HG03196 (cell line): ENCODE results near the gene PNISR.

Experiments
- ATAC-seq: cut with Tn5 transposase; IDR thresholded peaks from one replicate; pipeline ENCODE4 v1.9.1; 2021; ENCODE audit not compliant: unreplicated experiment

The PNISR gene

DNA sequence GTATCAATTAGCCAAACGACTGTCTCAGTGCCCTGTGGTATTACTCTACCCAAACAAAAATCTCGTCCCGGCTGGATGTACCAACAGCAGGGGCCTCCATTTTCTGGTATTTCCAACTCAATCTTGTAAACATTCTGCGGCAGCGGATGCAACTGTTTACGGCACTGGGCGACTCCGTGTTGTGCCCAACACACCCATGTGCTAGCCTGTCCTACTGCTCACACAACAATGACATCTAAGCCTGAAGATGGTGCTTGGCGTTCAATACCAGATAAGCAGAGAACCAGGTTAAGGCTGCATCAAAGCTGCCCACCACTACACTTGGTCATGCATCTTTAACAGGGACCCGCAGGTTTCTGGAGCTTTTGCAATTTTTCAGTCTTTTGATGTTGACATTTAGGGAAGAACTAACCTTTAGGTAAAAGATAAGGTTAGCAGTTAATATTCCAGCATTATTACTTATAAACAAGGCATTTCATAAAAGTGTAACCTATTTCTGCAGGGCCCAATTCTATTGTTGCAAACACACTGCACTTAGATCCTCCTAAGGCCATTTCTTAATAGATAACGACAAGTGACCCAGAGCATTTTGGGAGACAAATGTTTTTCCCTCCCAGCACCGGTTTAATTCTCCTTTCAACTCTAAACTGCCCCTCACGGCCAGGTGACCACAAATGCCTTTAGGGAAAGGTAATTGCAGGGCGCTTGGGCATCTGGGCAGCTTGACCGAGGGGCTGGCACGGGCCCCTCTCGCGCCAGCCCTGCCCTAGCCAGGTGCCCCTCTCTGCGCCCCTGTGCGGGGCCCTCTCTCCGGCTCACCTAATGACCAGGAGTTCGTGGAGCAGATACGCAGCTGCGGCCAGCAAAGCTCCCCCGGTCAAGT, 76.6 kb downstream of the PNISR start:
- no peak for ATAC-seq
